Measurements from ENCODE around the gene NEDD4L. TPM values are rescaled to one million over a fixed set of nuclear protein-coding genes. Genes with fewer than 3 reads are reported as not detected.

NEDD4L gene
- total RNA-seq, 1 experiment from 2014 or later = 57.4 TPM

DNA sequence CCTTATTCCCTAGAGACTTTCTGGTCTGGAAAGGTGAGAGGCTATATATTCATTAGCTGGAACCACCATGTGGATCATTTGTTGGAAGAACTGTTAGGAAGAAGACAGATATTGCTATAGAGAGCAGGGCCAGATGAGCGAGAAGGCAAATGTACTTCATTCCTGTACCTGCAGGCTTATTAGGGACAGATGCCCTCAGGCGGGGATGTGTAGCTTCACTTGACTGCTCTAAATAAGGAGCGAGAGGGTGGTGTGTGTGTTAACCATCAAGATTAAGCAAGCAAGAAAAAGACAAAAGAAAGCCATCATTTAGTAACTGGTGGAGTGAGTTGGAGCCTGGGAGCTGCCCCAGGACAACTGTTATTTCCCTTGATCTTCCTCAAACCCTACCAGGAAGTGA, 36.4 kb downstream of the NEDD4L start:
- no peak overlapping the region for H2AFZ ChIP-seq
- no TSS peak for BruUV-seq (replicated peaks)
- peak in 1 of 2 experiments; percentile 85 for DNase-seq
- H3K4me1 ChIP-seq (replicated peaks; ENCODE audit: insufficient read depth) = peaks cover 24% of the 10 kb centered on the region
- no peaks in the 10 kb centered on the region for H3K9me2 ChIP-seq (ENCODE audit: insufficient read depth)
- H3K27ac ChIP-seq = peak overlapping the region; percentile 58
- H3K9me3 ChIP-seq (ENCODE audit: insufficient read depth, low read depth) = no peaks in the 10 kb centered on the region
- CTCF ChIA-PET = no interaction called here
- intact Hi-C loops (cut with micrococcal nuclease; ENCODE audit: unreplicated experiment) = no loop called here
- TF ChIP-seq, protein P1, sequence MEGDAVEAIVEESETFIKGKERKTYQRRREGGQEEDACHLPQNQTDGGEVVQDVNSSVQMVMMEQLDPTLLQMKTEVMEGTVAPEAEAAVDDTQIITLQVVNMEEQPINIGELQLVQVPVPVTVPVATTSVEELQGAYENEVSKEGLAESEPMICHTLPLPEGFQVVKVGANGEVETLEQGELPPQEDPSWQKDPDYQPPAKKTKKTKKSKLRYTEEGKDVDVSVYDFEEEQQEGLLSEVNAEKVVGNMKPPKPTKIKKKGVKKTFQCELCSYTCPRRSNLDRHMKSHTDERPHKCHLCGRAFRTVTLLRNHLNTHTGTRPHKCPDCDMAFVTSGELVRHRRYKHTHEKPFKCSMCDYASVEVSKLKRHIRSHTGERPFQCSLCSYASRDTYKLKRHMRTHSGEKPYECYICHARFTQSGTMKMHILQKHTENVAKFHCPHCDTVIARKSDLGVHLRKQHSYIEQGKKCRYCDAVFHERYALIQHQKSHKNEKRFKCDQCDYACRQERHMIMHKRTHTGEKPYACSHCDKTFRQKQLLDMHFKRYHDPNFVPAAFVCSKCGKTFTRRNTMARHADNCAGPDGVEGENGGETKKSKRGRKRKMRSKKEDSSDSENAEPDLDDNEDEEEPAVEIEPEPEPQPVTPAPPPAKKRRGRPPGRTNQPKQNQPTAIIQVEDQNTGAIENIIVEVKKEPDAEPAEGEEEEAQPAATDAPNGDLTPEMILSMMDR (conservative IDR thresholded peaks at IDR 0.05) = no peak
- TF ChIP-seq EZH2 (IDR thresholded peaks at IDR 0.05; ENCODE audit: low read depth) = no peak
- H3K79me2 ChIP-seq (ENCODE audit: low read depth) = peaks cover 92% of the 10 kb centered on the region
- no peaks in the 10 kb centered on the region for H3K27me3 ChIP-seq (ENCODE audit: insufficient read depth, low read depth)
- H3K4me2 ChIP-seq = 0 out of 2 replicates have a peak overlapping the region, but pooled peaks have one; percentile 31
- peaks cover 13% of the 10 kb centered on the region; the same call in 1 of the 2 replicates for H3F3A ChIP-seq (ENCODE audit: insufficient read depth, low read depth)
- POLR2A ChIA-PET (ENCODE audit: unreplicated experiment) = no interaction called here
- H4K20me1 ChIP-seq (ENCODE audit: insufficient read depth) = no peaks in the 10 kb centered on the region
- no peaks in the 10 kb centered on the region for H3K36me3 ChIP-seq (ENCODE audit: low read depth)
- no peak overlapping the region for H3K4me3 ChIP-seq

DNA sequence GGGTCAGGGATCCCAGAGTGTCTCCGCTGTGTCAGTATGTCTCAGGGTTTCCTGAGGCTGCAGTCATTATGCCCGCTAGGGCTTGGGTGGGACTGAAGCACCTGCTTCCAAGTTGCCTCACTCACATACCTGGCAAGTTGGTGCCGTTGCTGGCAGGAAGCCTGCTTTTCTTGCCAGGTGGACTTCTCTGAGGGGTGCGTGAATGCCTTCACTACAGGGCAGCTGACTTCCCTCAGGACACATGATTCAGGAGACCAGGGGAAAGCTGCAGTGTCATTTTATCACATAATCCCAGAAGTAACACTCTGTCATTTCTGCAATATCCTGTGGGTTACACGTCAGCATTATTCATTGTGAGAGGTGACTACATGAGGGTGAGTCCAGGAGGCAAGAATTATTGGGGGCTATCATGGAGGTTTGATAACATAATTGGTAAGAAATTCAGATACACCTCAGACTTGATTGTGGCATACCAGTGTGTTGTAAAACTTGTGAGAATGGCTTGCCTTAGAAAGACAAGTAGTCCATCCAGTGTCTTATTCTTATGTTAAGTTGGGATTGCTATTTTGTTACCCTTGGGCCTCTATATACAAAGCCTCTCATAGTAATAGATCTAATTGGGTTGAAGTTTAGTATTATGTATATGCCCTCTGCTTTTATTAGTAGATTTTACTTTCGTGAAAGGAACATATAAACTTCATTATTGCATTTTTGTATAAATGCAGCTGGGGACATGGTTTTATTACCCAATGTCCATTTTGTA, 44.1 kb downstream of the NEDD4L start:
- no peak overlapping the region; the same call in 1 of the 2 replicates for H3K4me3 ChIP-seq
- POLR2A ChIA-PET (ENCODE audit: unreplicated experiment) = interaction anchor here (0.6 to 0.8 kb wide), 2 partner anchors 19 to 405 kb away, joined by 3 to 4 read pairs; no protein-coding TSS in a partner anchor
- TF ChIP-seq, protein P1 (conservative IDR thresholded peaks at IDR 0.05) = no peak
- TF ChIP-seq EZH2 (IDR thresholded peaks at IDR 0.05; ENCODE audit: low read depth) = no peak
- H3K4me1 ChIP-seq (replicated peaks; ENCODE audit: insufficient read depth) = peaks cover 78% of the 10 kb centered on the region
- H3K79me2 ChIP-seq (ENCODE audit: low read depth) = peaks cover 78% of the 10 kb centered on the region
- CTCF ChIA-PET = interaction anchor here (0.7 kb wide), 2 partner anchors 9 to 206 kb away, joined by 3 to 6 read pairs; no protein-coding TSS in a partner anchor
- no TSS peak for BruUV-seq (replicated peaks)
- H3F3A ChIP-seq (ENCODE audit: insufficient read depth, low read depth) = peaks cover 75% of the 10 kb centered on the region
- intact Hi-C loops (cut with micrococcal nuclease; ENCODE audit: unreplicated experiment) = loop anchor here (1.0 kb wide), 3 partner anchors 30 to 133 kb away; no protein-coding TSS in a partner anchor
- 0 out of 2 replicates have a peak, but pooled peaks cover 3% of the 10 kb centered on the region for H3K36me3 ChIP-seq (ENCODE audit: low read depth)
- no peak overlapping the region; the same call in 1 of the 2 replicates for H2AFZ ChIP-seq
- H3K9me3 ChIP-seq (ENCODE audit: insufficient read depth, low read depth) = no peaks in the 10 kb centered on the region
- peak overlapping the region; percentile 97 for H3K27ac ChIP-seq
- H4K20me1 ChIP-seq (ENCODE audit: insufficient read depth) = no peaks in the 10 kb centered on the region
- H3K4me2 ChIP-seq = peak overlapping the region; percentile 76
- H3K9me2 ChIP-seq (ENCODE audit: insufficient read depth) = no peaks in the 10 kb centered on the region
- peak; percentile 86 to 100 for DNase-seq
- H3K27me3 ChIP-seq (ENCODE audit: insufficient read depth, low read depth) = no peaks in the 10 kb centered on the region

DNA sequence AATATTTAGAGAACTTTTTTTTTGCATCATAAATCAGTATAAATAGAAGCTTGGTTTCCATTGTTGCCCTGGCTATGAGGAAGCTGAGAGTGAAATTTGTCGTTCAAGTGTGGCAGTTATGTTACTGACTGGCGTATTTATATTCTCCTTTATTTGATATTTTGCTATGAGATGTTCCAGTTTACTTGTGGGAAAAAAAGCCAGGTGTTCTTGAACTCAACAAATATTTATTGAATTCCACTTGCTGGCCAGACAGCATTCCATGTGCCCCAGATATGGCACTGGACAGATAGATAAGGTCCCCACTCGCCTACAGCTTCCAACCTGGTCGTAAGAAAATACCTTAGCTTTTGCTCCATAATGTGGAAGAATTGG, 44.7 kb downstream of the NEDD4L start:
- Histone ChIP-seq H3K27ac (peak overlapping the region; percentile 97), H2AFZ (no peak overlapping the region), H3K36me3 (ENCODE audit: low read depth) (0 out of 2 replicates have a peak, but pooled peaks cover 3% of the 10 kb centered on the region), H3K4me3 (no peak overlapping the region; the same call in 1 of the 2 replicates), H3K79me2 (ENCODE audit: low read depth) (peaks cover 73% of the 10 kb centered on the region), H4K20me1 (ENCODE audit: insufficient read depth) (no peaks in the 10 kb centered on the region), H3K9me3 (ENCODE audit: insufficient read depth, low read depth) (no peaks in the 10 kb centered on the region), H3F3A (ENCODE audit: insufficient read depth, low read depth) (peaks cover 77% of the 10 kb centered on the region), H3K9me2 (ENCODE audit: insufficient read depth) (no peaks in the 10 kb centered on the region), H3K4me2 (peak overlapping the region; percentile 76), H3K27me3 (ENCODE audit: insufficient read depth, low read depth) (no peaks in the 10 kb centered on the region), H3K4me1 (replicated peaks; ENCODE audit: insufficient read depth) (peaks cover 84% of the 10 kb centered on the region)
- intact Hi-C loops (cut with micrococcal nuclease; ENCODE audit: unreplicated experiment) = loop anchor here (1.0 kb wide), 2 partner anchors 43 to 133 kb away; no protein-coding TSS in a partner anchor
- ChIA-PET CTCF (interaction anchor here (0.7 kb wide), 2 partner anchors 9 to 207 kb away, joined by 3 to 6 read pairs; no protein-coding TSS in a partner anchor), POLR2A (ENCODE audit: unreplicated experiment) (interaction anchor here (0.6 to 0.8 kb wide), 2 partner anchors 20 to 405 kb away, joined by 3 to 4 read pairs; no protein-coding TSS in a partner anchor)
- BruUV-seq (replicated peaks) = TSS peak; percentile 21
- TF ChIP-seq, protein P1 (conservative IDR thresholded peaks at IDR 0.05) = no peak
- no peak for TF ChIP-seq EZH2 (IDR thresholded peaks at IDR 0.05; ENCODE audit: low read depth)
- DNase-seq = peak; percentile 20 to 87

Measured in PC-9 (cell line).